Stimulated activated CD8-positive, alpha-beta memory T cell treated with anti-CD3 and anti-CD28 coated beads, Interleukin-15, amount 100 ng/mL, for 1 hour (primary cell): ENCODE data around the gene VAT1.
"Not testable (repeated sequence)": the region's sequence is repeated elsewhere in the genome, so short reads cannot be mapped to it uniquely, and the experiment has no call there.

ENCODE experiments used
- DNase-seq: peaks from one replicate; pipeline ENCODE4 v3.0.0-alpha.2; 2020; ENCODE audit warnings: low read depth

The VAT1 gene

GRCh38 chr17:42973323-42973722 lies 48.9 kb downstream of the VAT1 start:
- DNase-seq, result not testable (repeated sequence)

- no peak for DNase-seq
Measured at GRCh38 chr17:42971589-42971988, 50.6 kb downstream of the VAT1 start.

- no peak for DNase-seq
Measured at GRCh38 chr17:42969001-42969581, 53.1 kb downstream of the VAT1 start.

GRCh38 chr17:42967925-42968324 lies 54.3 kb downstream of the VAT1 start:
- no peak for DNase-seq
